MG63 (cell line): ENCODE data around the gene PRKG1. TPM values are rescaled to one million over a fixed set of nuclear protein-coding genes. Genes with fewer than 3 reads are reported as not detected.
"Not testable (repeated sequence)": the region's sequence is repeated elsewhere in the genome, so short reads cannot be mapped to it uniquely, and the experiment has no call there.

ENCODE experiments used
- DNase-seq: peaks from one replicate; pipeline ENCODE4 v3.0.0-alpha.2; 2020
- H3K27me3 ChIP-seq: fragments of 250-450 bp; sonication (Bioruptor Pico); 2 replicates; pipeline ENCODE4 v1.5.1; 2020; ENCODE audit warnings: mild to moderate bottlenecking, moderate library complexity
- H3K36me3 ChIP-seq: fragments of 250-450 bp; sonication (Bioruptor Pico); 2 replicates; pipeline ENCODE4 v1.5.1; 2020; ENCODE audit warnings: mild to moderate bottlenecking, moderate library complexity
- H3K4me3 ChIP-seq: fragments of 250-450 bp; sonication (Bioruptor Pico); 2 replicates; pipeline ENCODE4 v1.5.1; 2020; ENCODE audit warnings: mild to moderate bottlenecking, moderate library complexity
- H3K9me3 ChIP-seq: fragments of 250-450 bp; sonication (Bioruptor Pico); 2 replicates; pipeline ENCODE4 v1.5.1; 2020; ENCODE audit warnings: mild to moderate bottlenecking, moderate library complexity
- total RNA-seq: library from RNA; depleted of rRNA; stranded (reverse); fragments of >200 nt; shearing (Covaris generic); gene quantifications from 2 replicates; pipeline ENCODE4 v1.2.3, GENCODE V29; 2014; ENCODE audit warnings: low replicate concordance

The PRKG1 gene
- total RNA-seq, 1 experiment from 2014 or later = 3.9 TPM

- DNase-seq = no peak
- Histone ChIP-seq H3K36me3 (no peaks in the 10 kb centered on the region; the same call in 1 of the 2 replicates), H3K4me3 (no peak overlapping the region), H3K27me3 (no peaks in the 10 kb centered on the region), H3K9me3 (no peaks in the 10 kb centered on the region)
Measured at GRCh38 chr10:51137756-51138529, 63.7 kb downstream of the PRKG1 start.

DNA sequence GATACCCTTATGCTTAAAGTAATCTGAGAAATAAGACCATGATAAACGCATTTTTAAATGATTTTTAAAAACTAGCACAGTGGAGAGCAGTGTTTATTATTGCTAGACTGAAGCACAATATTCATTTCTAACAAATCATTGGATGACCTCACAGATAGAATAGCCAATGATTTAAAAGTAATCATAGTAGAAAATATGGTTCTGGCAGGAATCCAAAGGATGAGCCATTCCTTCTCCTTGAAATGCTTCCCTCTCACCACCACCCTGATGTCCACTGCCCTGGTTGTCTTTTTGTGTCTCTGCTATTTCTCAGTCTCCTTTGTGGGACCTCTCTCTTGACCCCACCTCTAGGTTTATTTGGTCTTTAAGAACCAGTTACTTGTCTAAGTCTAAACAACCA lies 64.9 kb downstream of the PRKG1 start:
- H3K4me3 ChIP-seq = no peak overlapping the region
- DNase-seq = no peak

DNA sequence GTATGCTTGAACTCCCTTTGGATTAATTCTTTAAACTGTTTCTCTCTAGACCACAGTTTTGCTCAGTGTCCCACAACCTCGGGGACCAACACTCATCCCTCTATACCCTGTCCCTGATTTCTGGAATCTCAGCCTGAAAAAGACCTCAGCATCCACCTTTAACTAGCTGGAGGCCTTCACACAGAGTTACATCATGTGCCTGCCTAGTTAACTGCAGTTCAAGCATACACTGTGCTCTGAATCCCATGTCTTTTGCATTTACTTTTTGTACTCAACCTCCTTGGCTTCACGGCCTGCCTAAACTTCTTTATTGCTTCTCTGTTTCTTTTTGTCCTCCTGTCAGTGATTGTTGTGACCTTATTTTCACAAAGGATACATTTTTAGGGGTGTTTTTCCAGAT lies 66.7 kb downstream of the PRKG1 start:
- DNase-seq = no peak
- H3K36me3 ChIP-seq = no peaks in the 10 kb centered on the region; the same call in 1 of the 2 replicates
- H3K4me3 ChIP-seq = no peak overlapping the region
- H3K9me3 ChIP-seq = peaks cover 2% of the 10 kb centered on the region
- no peaks in the 10 kb centered on the region for H3K27me3 ChIP-seq

More for the DNA sequence above, 64.9 kb downstream of the PRKG1 start:
- Histone ChIP-seq H3K36me3 (no peaks in the 10 kb centered on the region; the same call in 1 of the 2 replicates), H3K9me3 (peaks cover 2% of the 10 kb centered on the region), H3K27me3 (no peaks in the 10 kb centered on the region)

DNA sequence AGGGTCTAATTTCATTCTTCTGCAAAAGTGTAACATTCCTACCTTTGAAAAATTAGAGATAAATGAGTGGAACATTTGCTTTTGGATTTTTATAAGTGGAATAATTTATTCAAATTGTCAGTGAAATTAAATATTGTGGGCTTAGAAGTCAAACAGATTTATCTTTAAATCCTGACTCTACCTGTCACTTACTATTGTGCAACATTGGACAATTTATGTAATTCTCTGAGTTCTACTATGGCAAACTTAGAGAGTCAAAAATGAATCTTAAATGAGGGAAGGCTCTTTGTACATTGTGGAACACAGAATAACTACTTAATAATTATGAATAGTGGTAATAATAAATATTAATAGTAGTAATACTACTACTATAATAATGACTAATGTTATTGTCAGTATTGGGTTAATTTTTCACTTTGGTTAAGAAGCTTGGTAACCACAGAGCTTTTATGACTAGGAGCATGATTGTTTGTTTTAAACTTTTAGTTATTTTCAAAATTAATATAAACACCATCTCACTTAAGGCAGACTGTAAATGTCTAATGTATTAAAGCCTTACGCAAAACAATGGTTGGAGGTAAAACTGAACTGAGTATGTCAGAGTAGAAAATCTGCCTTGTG lies 70.0 kb downstream of the PRKG1 start:
- no peaks in the 10 kb centered on the region; the same call in 1 of the 2 replicates for H3K36me3 ChIP-seq
- no peak overlapping the region for H3K4me3 ChIP-seq

DNA sequence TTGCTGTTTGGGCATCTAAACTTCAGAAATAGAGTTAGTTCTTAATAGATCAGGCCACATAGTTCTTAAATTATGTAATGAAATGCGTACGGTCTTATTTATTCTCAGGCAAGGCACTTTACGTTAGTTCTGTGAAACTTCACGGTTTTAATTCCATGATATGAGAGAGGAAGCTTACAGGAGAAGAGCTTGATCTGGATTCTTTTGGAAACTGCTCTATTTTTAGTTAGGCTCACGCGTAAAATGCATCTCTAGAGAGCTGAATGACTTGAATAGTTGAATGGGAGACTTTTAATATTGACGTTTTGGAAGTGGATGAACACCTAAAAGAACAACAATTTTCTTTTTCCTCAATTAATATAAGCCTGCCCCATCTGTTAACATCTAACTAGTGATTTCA lies 71.1 kb downstream of the PRKG1 start:
- no peaks in the 10 kb centered on the region for H3K27me3 ChIP-seq
- peaks cover 2% of the 10 kb centered on the region for H3K9me3 ChIP-seq

More for the DNA sequence above, 70.0 kb downstream of the PRKG1 start:
- H3K9me3 ChIP-seq = peaks cover 2% of the 10 kb centered on the region
- DNase-seq = no peak
- H3K27me3 ChIP-seq = no peaks in the 10 kb centered on the region

GRCh38 chr10:51147644-51148399 lies 73.5 kb downstream of the PRKG1 start:
- H3K36me3 ChIP-seq = no peaks in the 10 kb centered on the region
- H3K9me3 ChIP-seq = peaks cover 2% of the 10 kb centered on the region
- DNase-seq = no peak
- H3K4me3 ChIP-seq = no peak overlapping the region
- H3K27me3 ChIP-seq = no peaks in the 10 kb centered on the region

More for the DNA sequence above, 71.1 kb downstream of the PRKG1 start:
- no peaks in the 10 kb centered on the region; the same call in 1 of the 2 replicates for H3K36me3 ChIP-seq
- DNase-seq = no peak
- no peak overlapping the region for H3K4me3 ChIP-seq

DNA sequence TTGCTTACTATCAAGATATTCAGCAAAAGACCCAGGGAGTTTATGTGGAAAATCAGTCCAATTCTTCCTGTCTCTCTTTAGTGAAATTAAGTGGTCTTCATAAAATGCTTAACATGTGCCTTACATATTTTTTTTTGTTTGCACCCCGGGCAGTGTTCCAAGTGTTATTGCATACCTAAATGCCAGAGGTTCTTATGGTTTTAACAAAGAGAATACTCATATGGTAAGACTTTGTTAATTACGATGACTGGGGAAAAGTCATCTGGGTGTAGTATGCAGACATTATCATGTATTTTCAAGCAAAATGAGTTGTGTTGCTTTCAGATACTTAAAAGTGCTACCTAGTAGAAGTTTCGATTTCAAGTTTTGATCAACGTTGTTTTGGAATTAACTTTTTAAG lies 82.6 kb downstream of the PRKG1 start:
- Histone ChIP-seq H3K4me3 (no peak overlapping the region), H3K36me3 (no peaks in the 10 kb centered on the region; the same call in none of the 2 replicates), H3K9me3 (no peaks in the 10 kb centered on the region), H3K27me3 (no peaks in the 10 kb centered on the region)
- peak; percentile 13 for DNase-seq

- H3K27me3 ChIP-seq = no peaks in the 10 kb centered on the region
- H3K9me3 ChIP-seq = no peaks in the 10 kb centered on the region
- no peak overlapping the region for H3K4me3 ChIP-seq
- DNase-seq = no peak
- no peaks in the 10 kb centered on the region; the same call in none of the 2 replicates for H3K36me3 ChIP-seq
Measured at GRCh38 chr10:51158832-51159231, 84.5 kb downstream of the PRKG1 start.

DNA sequence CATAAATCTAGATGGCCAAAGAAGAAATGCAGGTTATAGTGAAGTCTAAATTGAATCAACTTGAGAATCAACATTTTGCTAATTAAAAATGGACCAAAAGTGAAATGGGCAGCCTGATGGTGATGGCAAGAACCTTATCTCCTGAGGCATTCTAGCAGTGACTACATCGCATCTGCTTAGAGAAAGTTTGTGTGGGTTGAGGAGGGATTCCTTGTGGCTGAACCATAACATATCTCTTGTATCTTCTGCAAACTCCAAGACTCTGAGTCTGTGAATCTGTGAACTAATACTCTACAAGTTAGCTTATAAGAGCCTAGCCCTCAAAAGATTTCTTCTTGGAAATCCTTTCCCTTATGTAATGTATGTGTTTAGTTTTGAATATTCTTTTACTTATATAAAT lies 85.6 kb downstream of the PRKG1 start:
- Histone ChIP-seq H3K27me3 (no peaks in the 10 kb centered on the region), H3K9me3 (no peaks in the 10 kb centered on the region), H3K4me3 (no peak overlapping the region), H3K36me3 (no peaks in the 10 kb centered on the region; the same call in 1 of the 2 replicates)
- DNase-seq = no peak

- Histone ChIP-seq H3K36me3 (peaks cover 5% of the 10 kb centered on the region), H3K4me3 (no peak overlapping the region), H3K9me3 (no peaks in the 10 kb centered on the region; the same call in 1 of the 2 replicates), H3K27me3 (no peaks in the 10 kb centered on the region)
- no peak for DNase-seq
Measured at GRCh38 chr10:51162002-51162401, 87.7 kb downstream of the PRKG1 start.

DNA sequence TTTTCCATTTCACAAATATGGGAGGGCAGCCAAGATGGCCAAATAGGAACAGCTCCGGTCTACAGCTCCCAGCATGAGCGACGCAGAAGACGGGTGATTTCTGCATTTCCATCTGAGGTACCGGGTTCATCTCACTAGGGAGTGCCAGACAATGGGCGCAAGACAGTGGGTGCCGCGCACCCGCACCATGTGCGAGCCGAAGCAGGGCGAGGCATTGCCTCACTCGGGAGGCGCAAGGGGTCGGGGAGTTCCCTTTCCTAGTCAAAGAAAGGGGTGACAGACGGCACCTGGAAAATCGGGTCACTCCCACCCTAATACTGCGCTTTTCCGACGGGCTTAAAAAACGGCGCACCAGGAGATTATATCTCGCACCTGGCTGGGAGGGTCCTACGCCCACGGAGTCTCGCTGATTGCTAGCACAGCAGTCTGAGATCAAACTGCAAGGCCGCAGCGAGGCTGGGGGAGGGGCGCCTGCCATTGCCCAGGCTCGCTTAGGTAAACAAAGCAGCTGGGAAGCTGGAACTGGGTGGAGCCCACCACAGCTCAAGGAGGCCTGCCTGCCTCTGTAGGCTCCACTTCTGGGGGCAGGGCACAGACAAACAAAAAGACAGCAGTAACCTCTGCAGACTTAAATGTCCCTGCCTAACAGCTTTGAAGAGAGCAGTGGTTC lies 89.2 kb downstream of the PRKG1 start:
- not testable (repeated sequence) for H3K9me3 ChIP-seq, H3K4me3 ChIP-seq, DNase-seq, H3K36me3 ChIP-seq, H3K27me3 ChIP-seq

DNA sequence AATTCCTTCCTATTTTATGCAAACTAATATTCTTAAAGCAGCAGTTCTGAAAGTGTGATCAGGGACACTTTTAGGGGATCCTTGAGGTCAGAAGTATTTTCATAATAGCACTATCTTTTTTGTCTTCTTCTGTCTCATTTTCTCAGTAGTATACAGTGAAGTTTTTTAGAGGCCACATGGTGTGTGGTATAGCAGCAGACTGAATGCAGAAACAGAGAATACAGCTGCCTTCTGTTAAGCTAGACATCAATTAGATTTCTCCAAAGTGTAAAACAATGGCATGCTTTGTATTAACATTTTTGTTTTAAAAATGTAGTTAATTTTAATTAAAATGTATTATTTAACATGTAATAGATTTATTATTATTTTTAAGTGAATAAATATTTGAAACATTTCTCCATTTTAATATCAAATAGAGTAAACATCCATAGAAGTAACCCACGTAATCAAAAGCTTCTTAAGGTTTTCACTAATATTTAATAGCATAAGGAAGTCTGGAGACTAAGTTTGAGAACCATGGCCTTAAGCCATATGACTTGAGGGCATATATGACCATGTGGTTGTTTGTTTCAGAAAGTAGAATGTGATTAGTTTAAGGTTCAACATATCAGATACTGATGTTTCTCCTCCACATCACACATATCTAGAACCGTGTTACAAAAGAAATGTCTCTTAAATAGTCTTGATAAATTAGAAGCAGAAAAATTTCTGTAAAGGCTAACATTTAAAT lies 94.0 kb downstream of the PRKG1 start:
- no peaks in the 10 kb centered on the region for H3K27me3 ChIP-seq

GRCh38 chr10:51169111-51169510 lies 94.8 kb downstream of the PRKG1 start:
- H3K36me3 ChIP-seq = peaks cover 5% of the 10 kb centered on the region
- H3K9me3 ChIP-seq = no peaks in the 10 kb centered on the region; the same call in 1 of the 2 replicates
- no peak for DNase-seq
- H3K4me3 ChIP-seq = no peak overlapping the region
- no peaks in the 10 kb centered on the region for H3K27me3 ChIP-seq

More for the DNA sequence above, 94.0 kb downstream of the PRKG1 start:
- H3K9me3 ChIP-seq = no peaks in the 10 kb centered on the region; the same call in 1 of the 2 replicates
- no peak for DNase-seq
- peaks cover 5% of the 10 kb centered on the region for H3K36me3 ChIP-seq
- no peak overlapping the region for H3K4me3 ChIP-seq

GRCh38 chr10:51170518-51171245 lies 96.4 kb downstream of the PRKG1 start:
- H3K36me3 ChIP-seq = peaks cover 5% of the 10 kb centered on the region
- no peak overlapping the region for H3K4me3 ChIP-seq
- H3K27me3 ChIP-seq = no peaks in the 10 kb centered on the region
- peak; percentile 18 for DNase-seq
- H3K9me3 ChIP-seq = no peaks in the 10 kb centered on the region; the same call in 1 of the 2 replicates

- no peaks in the 10 kb centered on the region; the same call in none of the 2 replicates for H3K36me3 ChIP-seq
- H3K4me3 ChIP-seq = no peak overlapping the region
- DNase-seq = no peak
- no peaks in the 10 kb centered on the region for H3K9me3 ChIP-seq
- H3K27me3 ChIP-seq = no peaks in the 10 kb centered on the region
Measured at GRCh38 chr10:51171946-51172345, 97.7 kb downstream of the PRKG1 start.
